Measurements from ENCODE around the gene ADAMTS12.

ADAMTS12 gene

GRCh38 chr5:33641744-33642505, 249.9 kb downstream of the ADAMTS12 start:
- H3K79me1 ChIP-seq (ENCODE audit: low read depth, low read length): no peaks in the 10 kb centered on the region
- H2BK12ac ChIP-seq (ENCODE audit: low read length): no peak overlapping the region
- H3K14ac ChIP-seq (ENCODE audit: low read length): no peak overlapping the region
- peaks cover 4 to 5% of the 10 kb centered on the region in 2 donors for H3K4me1 ChIP-seq (ENCODE audit: control insufficient read depth in 2 of 2, insufficient read depth in 1 of 2, low read depth in 1 of 2, low read length in 2 of 2)
- no peak overlapping the region for H3K23ac ChIP-seq (ENCODE audit: low read depth, low read length, poor library complexity)
- no peak overlapping the region for H4K91ac ChIP-seq (ENCODE audit: low read depth, low read length, poor library complexity)
- H3K9me3 ChIP-seq (replicated peaks in 1 of 2; ENCODE audit: control insufficient read depth in 2 of 2, insufficient read depth in 1 of 2, low read depth in 1 of 2, low read length in 2 of 2): peaks cover 0 to 51% of the 10 kb centered on the region in 2 donors
- peak overlapping the region; percentile 67 for H3K18ac ChIP-seq (ENCODE audit: low read length)
- no peaks in the 10 kb centered on the region for H3K27me3 ChIP-seq (ENCODE audit: control insufficient read depth in 3 of 3, insufficient read depth in 3 of 3, low read depth in 1 of 3, low read length in 3 of 3)
- H2BK120ac ChIP-seq (ENCODE audit: low read depth, low read length): no peak overlapping the region
- WGBS, 2 donors (ENCODE audit: extremely low coverage in 2 of 2, insufficient read length in 2 of 2, insufficient replicate concordance in 1 of 2): no CpG with 5 or more reads among the region's 12 CpGs
- no peak overlapping the region for H3K27ac ChIP-seq (replicated peaks; ENCODE audit: low read length)
- no peak overlapping the region for H3K4ac ChIP-seq (ENCODE audit: low read length)
- no peak for DNase-seq (ENCODE audit: low spot score)
- no peak overlapping the region for H2BK5ac ChIP-seq (ENCODE audit: low read length)
- H3K4me2 ChIP-seq (ENCODE audit: insufficient read depth, low read length, poor library complexity, severe bottlenecking): no peak overlapping the region
- no peak overlapping the region for H4K8ac ChIP-seq (ENCODE audit: low read depth, low read length)
- H2AK5ac ChIP-seq (ENCODE audit: low read depth, low read length): no peak overlapping the region
- H3K9ac ChIP-seq (ENCODE audit: low read depth, low read length, poor library complexity): no peak overlapping the region
- H2BK15ac ChIP-seq (ENCODE audit: low read length): no peak overlapping the region
- peaks cover 4 to 85% of the 10 kb centered on the region in 2 donors for H3K36me3 ChIP-seq (replicated peaks in 1 of 2; ENCODE audit: control insufficient read depth in 2 of 2, insufficient read depth in 2 of 2, low read length in 2 of 2)
- H2AFZ ChIP-seq (ENCODE audit: low read length): no peak overlapping the region
- H3K4me3 ChIP-seq (ENCODE audit: low read length in 2 of 2): no peak overlapping the region

GRCh38 chr5:33639474-33639873, 252.3 kb downstream of the ADAMTS12 start:
- Histone ChIP-seq H2BK15ac (ENCODE audit: low read length) (no peak overlapping the region), H3K9me3 (replicated peaks in 1 of 2; ENCODE audit: control insufficient read depth in 2 of 2, insufficient read depth in 1 of 2, low read depth in 1 of 2, low read length in 2 of 2) (peaks cover 0 to 33% of the 10 kb centered on the region in 2 donors), H3K14ac (ENCODE audit: low read length) (no peak overlapping the region), H2AK5ac (ENCODE audit: low read depth, low read length) (no peak overlapping the region), H3K4me3 (ENCODE audit: low read length in 2 of 2) (no peak overlapping the region), H2BK120ac (ENCODE audit: low read depth, low read length) (no peak overlapping the region), H3K18ac (ENCODE audit: low read length) (no peak overlapping the region), H2BK12ac (ENCODE audit: low read length) (no peak overlapping the region), H2BK5ac (ENCODE audit: low read length) (no peak overlapping the region), H4K8ac (ENCODE audit: low read depth, low read length) (no peak overlapping the region), H4K91ac (ENCODE audit: low read depth, low read length, poor library complexity) (no peak overlapping the region), H3K27me3 (ENCODE audit: control insufficient read depth in 3 of 3, insufficient read depth in 3 of 3, low read depth in 1 of 3, low read length in 3 of 3) (no peaks in the 10 kb centered on the region), H3K9ac (ENCODE audit: low read depth, low read length, poor library complexity) (no peak overlapping the region), H3K23ac (ENCODE audit: low read depth, low read length, poor library complexity) (no peak overlapping the region), H2AFZ (ENCODE audit: low read length) (no peak overlapping the region), H3K36me3 (replicated peaks in 1 of 2; ENCODE audit: control insufficient read depth in 2 of 2, insufficient read depth in 2 of 2, low read length in 2 of 2) (peaks cover 4 to 91% of the 10 kb centered on the region in 2 donors), H3K79me1 (ENCODE audit: low read depth, low read length) (no peaks in the 10 kb centered on the region), H3K27ac (replicated peaks; ENCODE audit: low read length) (no peak overlapping the region), H3K4ac (ENCODE audit: low read length) (no peak overlapping the region), H3K4me2 (ENCODE audit: insufficient read depth, low read length, poor library complexity, severe bottlenecking) (no peak overlapping the region), H3K4me1 (ENCODE audit: control insufficient read depth in 2 of 2, insufficient read depth in 1 of 2, low read depth in 1 of 2, low read length in 2 of 2) (peaks cover 4 to 5% of the 10 kb centered on the region in 2 donors)
- no CpG with 5 or more reads among the region's 7 CpGs for WGBS, 2 donors (ENCODE audit: extremely low coverage in 2 of 2, insufficient read length in 2 of 2, insufficient replicate concordance in 1 of 2)
- DNase-seq (ENCODE audit: low spot score): no peak

GRCh38 chr5:33637011-33637410, 254.8 kb downstream of the ADAMTS12 start:
- DNase-seq (ENCODE audit: low spot score): no peak
- Histone ChIP-seq H3K4me1 (ENCODE audit: control insufficient read depth in 2 of 2, insufficient read depth in 1 of 2, low read depth in 1 of 2, low read length in 2 of 2) (peaks cover under 1 to 5% of the 10 kb centered on the region in 2 donors), H4K8ac (ENCODE audit: low read depth, low read length) (no peak overlapping the region), H3K79me1 (ENCODE audit: low read depth, low read length) (no peaks in the 10 kb centered on the region), H2AFZ (ENCODE audit: low read length) (no peak overlapping the region), H2BK15ac (ENCODE audit: low read length) (no peak overlapping the region), H3K4me2 (ENCODE audit: insufficient read depth, low read length, poor library complexity, severe bottlenecking) (no peak overlapping the region), H3K9me3 (replicated peaks in 1 of 2; ENCODE audit: control insufficient read depth in 2 of 2, insufficient read depth in 1 of 2, low read depth in 1 of 2, low read length in 2 of 2) (peaks cover 0 to 15% of the 10 kb centered on the region in 2 donors), H2BK12ac (ENCODE audit: low read length) (no peak overlapping the region), H3K27me3 (ENCODE audit: control insufficient read depth in 3 of 3, insufficient read depth in 3 of 3, low read depth in 1 of 3, low read length in 3 of 3) (no peaks in the 10 kb centered on the region), H3K27ac (replicated peaks; ENCODE audit: low read length) (no peak overlapping the region), H3K36me3 (replicated peaks in 1 of 2; ENCODE audit: control insufficient read depth in 2 of 2, insufficient read depth in 2 of 2, low read length in 2 of 2) (peaks cover 7 to 87% of the 10 kb centered on the region in 2 donors), H3K4me3 (ENCODE audit: low read length in 2 of 2) (no peak overlapping the region), H4K91ac (ENCODE audit: low read depth, low read length, poor library complexity) (no peak overlapping the region), H2BK120ac (ENCODE audit: low read depth, low read length) (no peak overlapping the region), H3K14ac (ENCODE audit: low read length) (no peak overlapping the region), H2AK5ac (ENCODE audit: low read depth, low read length) (no peak overlapping the region), H3K18ac (ENCODE audit: low read length) (no peak overlapping the region), H3K23ac (ENCODE audit: low read depth, low read length, poor library complexity) (no peak overlapping the region), H3K4ac (ENCODE audit: low read length) (no peak overlapping the region), H3K9ac (ENCODE audit: low read depth, low read length, poor library complexity) (no peak overlapping the region), H2BK5ac (ENCODE audit: low read length) (no peak overlapping the region)
- WGBS, 2 donors (ENCODE audit: extremely low coverage in 2 of 2, insufficient read length in 2 of 2, insufficient replicate concordance in 1 of 2): no CpG with 5 or more reads among the region's 3 CpGs

- Histone ChIP-seq H3K79me1 (ENCODE audit: low read depth, low read length) (no peaks in the 10 kb centered on the region), H3K9ac (ENCODE audit: low read depth, low read length, poor library complexity) (no peak overlapping the region), H4K8ac (ENCODE audit: low read depth, low read length) (no peak overlapping the region), H3K27ac (replicated peaks; ENCODE audit: low read length) (no peak overlapping the region), H3K4me1 (ENCODE audit: control insufficient read depth in 2 of 2, insufficient read depth in 1 of 2, low read depth in 1 of 2, low read length in 2 of 2) (peaks cover 0 to 2% of the 10 kb centered on the region in 2 donors), H2AFZ (ENCODE audit: low read length) (no peak overlapping the region), H3K14ac (ENCODE audit: low read length) (no peak overlapping the region), H3K36me3 (replicated peaks in 1 of 2; ENCODE audit: control insufficient read depth in 2 of 2, insufficient read depth in 2 of 2, low read length in 2 of 2) (peaks cover 7 to 93% of the 10 kb centered on the region in 2 donors), H2BK12ac (ENCODE audit: low read length) (no peak overlapping the region), H2BK5ac (ENCODE audit: low read length) (no peak overlapping the region), H3K23ac (ENCODE audit: low read depth, low read length, poor library complexity) (no peak overlapping the region), H2AK5ac (ENCODE audit: low read depth, low read length) (no peak overlapping the region), H3K4me3 (ENCODE audit: low read length in 2 of 2) (no peak overlapping the region), H2BK15ac (ENCODE audit: low read length) (no peak overlapping the region), H3K18ac (ENCODE audit: low read length) (no peak overlapping the region), H3K9me3 (replicated peaks in 1 of 2; ENCODE audit: control insufficient read depth in 2 of 2, insufficient read depth in 1 of 2, low read depth in 1 of 2, low read length in 2 of 2) (peaks cover 0 to 10% of the 10 kb centered on the region in 2 donors), H3K27me3 (ENCODE audit: control insufficient read depth in 3 of 3, insufficient read depth in 3 of 3, low read depth in 1 of 3, low read length in 3 of 3) (no peaks in the 10 kb centered on the region), H4K91ac (ENCODE audit: low read depth, low read length, poor library complexity) (no peak overlapping the region), H3K4me2 (ENCODE audit: insufficient read depth, low read length, poor library complexity, severe bottlenecking) (no peak overlapping the region), H3K4ac (ENCODE audit: low read length) (no peak overlapping the region), H2BK120ac (ENCODE audit: low read depth, low read length) (no peak overlapping the region)
- WGBS, 2 donors (ENCODE audit: extremely low coverage in 2 of 2, insufficient read length in 2 of 2, insufficient replicate concordance in 1 of 2): no CpG with 5 or more reads among the region's 3 CpGs
- DNase-seq (ENCODE audit: low spot score): no peak
Measured at GRCh38 chr5:33635582-33635981, 256.2 kb downstream of the ADAMTS12 start.
